AG04449 (cell line): ENCODE data around the gene IRF1.

Experiments used
- CTCF ChIA-PET: fragments of 350-600 bp; formaldehyde crosslinking; extraction: SDS; loops from one replicate; lab custom pipeline; 2021; ENCODE audit warnings: antibody characterized with exemption; lab: Yijun Ruan, JAX
- POLR2A ChIA-PET: fragments of 400-600, 350-600 bp; formaldehyde crosslinking; extraction: SDS; loops from one replicate; lab custom pipeline; 2020; ENCODE audit warnings: antibody characterized with exemption, inconsistent platforms; lab: Yijun Ruan, JAX
- DNase-seq: peaks from one replicate; pipeline ENCODE4 v3.0.0-alpha.2; 2010; ENCODE audit warnings: low read depth, low spot score
- H3K4me3 ChIP-seq: 2 replicates; pipeline ENCODE4 v1.5.1; 2011; ENCODE audit warnings: low read depth, mild to moderate bottlenecking, control low read depth, low read length
- CTCF ChIP-seq: IDR thresholded peaks from one replicate; pipeline ENCODE4 v1.5.1; 2011; ENCODE audit warnings: mild to moderate bottlenecking, moderate library complexity, low read length, control low read depth, inconsistent platforms; ENCODE audit not compliant: insufficient read depth; ENCODE audit errors: missing control alignments

Gene IRF1

GRCh38 chr5:132474881-132475496, 15.6 kb downstream of the IRF1 start:
- CTCF ChIA-PET: interaction anchor here (1.3 to 2.8 kb wide), 2 partner anchors 15 to 55 kb away, joined by 4 to 7 read pairs; partner anchors contain the start of gene IRF1
- POLR2A ChIA-PET: no interaction called here
- H3K4me3 ChIP-seq: no peak overlapping the region
- no peak for TF ChIP-seq CTCF
- no peak for DNase-seq

GRCh38 chr5:132474131-132474723, 16.3 kb downstream of the IRF1 start:
- POLR2A ChIA-PET: no interaction called here
- no peak overlapping the region for H3K4me3 ChIP-seq
- no peak for TF ChIP-seq CTCF
- CTCF ChIA-PET: interaction anchor here (0.9 to 2.8 kb wide), 4 partner anchors 9 to 54 kb away, joined by 3 to 7 read pairs (median 4); partner anchors contain the start of gene IRF1
- no peak for DNase-seq

GRCh38 chr5:132473668-132474067, 16.9 kb downstream of the IRF1 start:
- POLR2A ChIA-PET: no interaction called here
- no peak for TF ChIP-seq CTCF
- H3K4me3 ChIP-seq: no peak overlapping the region
- CTCF ChIA-PET: interaction anchor here (0.9 to 2.8 kb wide), 3 partner anchors 9 to 53 kb away, joined by 3 to 7 read pairs (median 3); no protein-coding TSS in a partner anchor
- no peak for DNase-seq

- H3K4me3 ChIP-seq: no peak overlapping the region
- POLR2A ChIA-PET: interaction anchor here (1.1 kb wide), 1 partner anchor 23 kb away, joined by 4 read pairs; no protein-coding TSS in a partner anchor
- no peak for DNase-seq
- CTCF ChIA-PET: interaction anchor here (1.1 to 4.0 kb wide), 4 partner anchors 8 to 61 kb away, joined by 3 to 19 read pairs (median 4); no protein-coding TSS in a partner anchor
- no peak for TF ChIP-seq CTCF
These were observed 17.5 kb downstream of the IRF1 start for GRCh38 chr5:132473019-132473531.

GRCh38 chr5:132472431-132472830, 18.1 kb downstream of the IRF1 start:
- ChIA-PET CTCF (interaction anchor here (0.8 to 4.0 kb wide), 8 partner anchors 8 to 61 kb away, joined by 3 to 19 read pairs (median 4); no protein-coding TSS in a partner anchor), POLR2A (interaction anchor here (1.1 kb wide), 1 partner anchor 24 kb away, joined by 4 read pairs; no protein-coding TSS in a partner anchor)
- no peak overlapping the region for H3K4me3 ChIP-seq
- no peak for TF ChIP-seq CTCF
- no peak for DNase-seq

GRCh38 chr5:132471944-132472343, 18.6 kb downstream of the IRF1 start:
- ChIA-PET CTCF (interaction anchor here (0.8 to 4.0 kb wide), 9 partner anchors 9 to 60 kb away, joined by 3 to 19 read pairs (median 4); partner anchors contain the start of gene IRF1), POLR2A (interaction anchor here (1.1 to 2.4 kb wide), 2 partner anchors 19 to 24 kb away, joined by 4 to 8 read pairs; partner anchors contain the start of gene IRF1)
- H3K4me3 ChIP-seq: no peak overlapping the region
- TF ChIP-seq CTCF: no peak
- DNase-seq: no peak
